Brain microvascular endothelial cell (primary cell): Measurements from ENCODE around the gene THSD7B.

ENCODE experiments used
- DNase-seq: peaks from one replicate; pipeline ENCODE4 v3.0.0-alpha.2; 2020
- H3K27ac ChIP-seq: fragments of 250-450 bp; sonication (Bioruptor Pico); 2 replicates; pipeline ENCODE4 v1.5.1; 2020; ENCODE audit warnings: mild to moderate bottlenecking, moderate library complexity
- H3K27me3 ChIP-seq: fragments of 250-450 bp; sonication (Bioruptor Pico); replicated peaks from 2 replicates; pipeline ENCODE4 v1.5.1; 2020; ENCODE audit warnings: mild to moderate bottlenecking
- H3K36me3 ChIP-seq: fragments of 250-450 bp; sonication (Bioruptor Pico); replicated peaks from 2 replicates; pipeline ENCODE4 v1.5.1; 2020; ENCODE audit warnings: mild to moderate bottlenecking
- H3K4me3 ChIP-seq: 2 replicates; pipeline ENCODE4 v1.5.1; 2011; ENCODE audit warnings: low read depth, mild to moderate bottlenecking, control low read depth, low read length, moderate library complexity
- CTCF ChIP-seq: IDR thresholded peaks from 2 replicates; pipeline ENCODE4 v1.5.1; 2011; ENCODE audit warnings: low read depth, mild to moderate bottlenecking, moderate library complexity, low read length, control low read depth, inconsistent platforms; ENCODE audit errors: missing control alignments
- in situ Hi-C: cut with HindIII; loops from 2 replicates; pipeline ENCODE4 v1.10.0; 2017; ENCODE audit warnings: low sequenced_read_pairs, low pct_ligation_motif_present

Gene THSD7B

GRCh38 chr2:137369106-137369505 is 603.8 kb downstream of the THSD7B start:
- H3K27me3 ChIP-seq: no peaks in the 10 kb centered on the region
- in situ Hi-C loops: no loop called here
- H3K36me3 ChIP-seq: no peaks in the 10 kb centered on the region
- no peak overlapping the region for H3K4me3 ChIP-seq
- H3K27ac ChIP-seq: no peak overlapping the region
- no peak for TF ChIP-seq CTCF
- DNase-seq: no peak

- Histone ChIP-seq H3K4me3 (no peak overlapping the region), H3K27me3 (no peaks in the 10 kb centered on the region), H3K27ac (no peak overlapping the region), H3K36me3 (no peaks in the 10 kb centered on the region)
- DNase-seq: no peak
- TF ChIP-seq CTCF: no peak
- in situ Hi-C loops: no loop called here
These were observed 613.8 kb downstream of the THSD7B start for GRCh38 chr2:137379186-137379585.

GRCh38 chr2:137380610-137381009 is 615.3 kb downstream of the THSD7B start:
- DNase-seq: no peak
- no peak overlapping the region for H3K27ac ChIP-seq
- H3K27me3 ChIP-seq: no peaks in the 10 kb centered on the region
- TF ChIP-seq CTCF: no peak
- no peak overlapping the region for H3K4me3 ChIP-seq
- in situ Hi-C loops: no loop called here
- H3K36me3 ChIP-seq: no peaks in the 10 kb centered on the region

- Histone ChIP-seq H3K27ac (no peak overlapping the region), H3K4me3 (no peak overlapping the region), H3K36me3 (no peaks in the 10 kb centered on the region), H3K27me3 (no peaks in the 10 kb centered on the region)
- in situ Hi-C loops: no loop called here
- no peak for TF ChIP-seq CTCF
- no peak for DNase-seq
These were observed 616.4 kb downstream of the THSD7B start for GRCh38 chr2:137381731-137382130.

- Histone ChIP-seq H3K27ac (no peak overlapping the region), H3K36me3 (no peaks in the 10 kb centered on the region), H3K4me3 (no peak overlapping the region), H3K27me3 (no peaks in the 10 kb centered on the region)
- TF ChIP-seq CTCF: no peak
- in situ Hi-C loops: no loop called here
- DNase-seq: no peak
These were observed 618.0 kb downstream of the THSD7B start for GRCh38 chr2:137383391-137383790.

- H3K36me3 ChIP-seq: no peaks in the 10 kb centered on the region
These were observed 621.7 kb downstream of the THSD7B start for GRCh38 chr2:137387044-137387443.

More at GRCh38 chr2:137387044-137387443, 621.7 kb downstream of the THSD7B start:
- Histone ChIP-seq H3K27ac (no peak overlapping the region), H3K27me3 (no peaks in the 10 kb centered on the region), H3K4me3 (no peak overlapping the region)
- no peak for TF ChIP-seq CTCF
- no peak for DNase-seq
- in situ Hi-C loops: no loop called here
